ENCODE measurements around the gene CD8B. TPM values are rescaled to one million over a fixed set of nuclear protein-coding genes. Genes with fewer than 3 reads are reported as not detected.
A peak's percentile ranks its signal among the peaks of the same experiment; 100 is the strongest.

The CD8B gene
- total RNA-seq, 1 donor from 2014 or later, result not detected

GRCh38 chr2:86790134-86790675 is 71.5 kb downstream of the CD8B start:
- DNase-seq (ENCODE audit: low read depth), result no peak
- Histone ChIP-seq H3K27me3 (ENCODE audit: insufficient read depth, low read length) (peaks cover 62% of the 10 kb centered on the region), H4K20me1 (ENCODE audit: insufficient read depth, low read length) (no peaks in the 10 kb centered on the region)

DNA sequence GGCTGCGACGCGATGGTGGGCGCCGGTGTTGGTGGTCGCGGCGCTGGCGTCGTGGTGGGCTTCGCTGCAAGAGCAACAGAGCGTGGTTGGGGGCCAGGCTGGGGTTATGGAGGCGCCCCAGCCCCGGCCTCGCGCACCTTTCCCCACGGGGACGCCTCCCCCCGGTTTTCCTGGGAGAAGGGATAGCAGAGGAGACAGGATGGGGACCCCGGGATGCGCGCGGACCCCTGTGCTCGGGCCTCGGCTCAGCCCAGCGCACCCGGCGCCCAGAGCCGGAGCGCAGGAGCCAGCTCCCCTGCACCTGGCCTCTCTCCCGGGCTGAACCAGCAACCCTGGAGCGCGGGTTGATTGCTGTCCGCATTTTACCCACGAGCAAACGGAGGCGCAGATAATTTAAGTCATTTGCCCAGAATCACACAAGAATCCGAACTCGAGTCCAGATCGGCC is 72.0 kb downstream of the CD8B start:
- Histone ChIP-seq H3K27ac (ENCODE audit: low read depth, low read length) (no peak overlapping the region), H3K4me2 (ENCODE audit: low read length) (no peak overlapping the region), H2AFZ (ENCODE audit: low read depth, low read length) (no peak overlapping the region), H3K79me2 (ENCODE audit: insufficient read depth, low read length) (no peaks in the 10 kb centered on the region), H4K20me1 (ENCODE audit: insufficient read depth, low read length) (no peaks in the 10 kb centered on the region), H3K36me3 (ENCODE audit: insufficient read depth, low read length) (no peaks in the 10 kb centered on the region), H3K4me3 (ENCODE audit: insufficient read depth, low read depth, low read length) (no peak overlapping the region), H3K9me3 (ENCODE audit: insufficient read depth, low read depth, low read length) (peaks cover 7% of the 10 kb centered on the region), H3K27me3 (ENCODE audit: insufficient read depth, low read length) (peaks cover 62% of the 10 kb centered on the region), H3K9ac (ENCODE audit: low read length) (no peak overlapping the region), H3K4me1 (ENCODE audit: insufficient read depth, low read length) (no peaks in the 10 kb centered on the region)
- peaks cover 8% of the 10 kb centered on the region for H3K9me3 Mint-ChIP-seq (ENCODE audit: unreplicated experiment)
- FAIRE-seq, result no peak
- TF ChIP-seq CTCF (IDR thresholded peaks at IDR 0.05; ENCODE audit: insufficient read depth, low read depth, low read length) (no peak), EZH2 (IDR thresholded peaks at IDR 0.05; ENCODE audit: insufficient read depth, low read length) (peak; percentile 92)
- H3K36me3 Mint-ChIP-seq (ENCODE audit: low read depth, unreplicated experiment), result peaks cover 5% of the 10 kb centered on the region
- H3K27ac Mint-ChIP-seq (ENCODE audit: unreplicated experiment), result no peak overlapping the region
- no peak overlapping the region for H3K4me3 Mint-ChIP-seq (ENCODE audit: unreplicated experiment)
- peaks cover 73% of the 10 kb centered on the region for H3K27me3 Mint-ChIP-seq (ENCODE audit: low read depth, unreplicated experiment)
- DNase-seq (ENCODE audit: low read depth), result no peak
- H3K4me1 Mint-ChIP-seq (ENCODE audit: low read depth, unreplicated experiment), result peaks cover 5% of the 10 kb centered on the region

More at GRCh38 chr2:86790134-86790675, 71.5 kb downstream of the CD8B start:
- peaks cover 5% of the 10 kb centered on the region for H3K4me1 Mint-ChIP-seq (ENCODE audit: low read depth, unreplicated experiment)
- peaks cover 5% of the 10 kb centered on the region for H3K36me3 Mint-ChIP-seq (ENCODE audit: low read depth, unreplicated experiment)
- H3K4me3 Mint-ChIP-seq (ENCODE audit: unreplicated experiment), result no peak overlapping the region
- H3K27me3 Mint-ChIP-seq (ENCODE audit: low read depth, unreplicated experiment), result peaks cover 75% of the 10 kb centered on the region
- no peak for FAIRE-seq
- Histone ChIP-seq H3K9me3 (ENCODE audit: insufficient read depth, low read depth, low read length) (peaks cover 7% of the 10 kb centered on the region), H3K36me3 (ENCODE audit: insufficient read depth, low read length) (no peaks in the 10 kb centered on the region), H3K27ac (ENCODE audit: low read depth, low read length) (no peak overlapping the region), H3K4me3 (ENCODE audit: insufficient read depth, low read depth, low read length) (no peak overlapping the region), H3K79me2 (ENCODE audit: insufficient read depth, low read length) (no peaks in the 10 kb centered on the region), H3K4me1 (ENCODE audit: insufficient read depth, low read length) (no peaks in the 10 kb centered on the region), H3K9ac (ENCODE audit: low read length) (no peak overlapping the region), H3K4me2 (ENCODE audit: low read length) (no peak overlapping the region), H2AFZ (ENCODE audit: low read depth, low read length) (no peak overlapping the region)
- TF ChIP-seq EZH2 (IDR thresholded peaks at IDR 0.05; ENCODE audit: insufficient read depth, low read length) (peak; percentile 94), CTCF (IDR thresholded peaks at IDR 0.05; ENCODE audit: insufficient read depth, low read depth, low read length) (no peak)
- H3K27ac Mint-ChIP-seq (ENCODE audit: unreplicated experiment), result no peak overlapping the region
- H3K9me3 Mint-ChIP-seq (ENCODE audit: unreplicated experiment), result peaks cover 8% of the 10 kb centered on the region
